ENCODE data around the gene CTDSPL. TPM values are rescaled to one million over a fixed set of nuclear protein-coding genes. Genes with fewer than 3 reads are reported as not detected.
A peak's percentile ranks its signal among the peaks of the same experiment; 100 is the strongest.

The CTDSPL gene
- total RNA-seq, 2 donors from 2014 or later, result 75.5 to 80.0 TPM

DNA sequence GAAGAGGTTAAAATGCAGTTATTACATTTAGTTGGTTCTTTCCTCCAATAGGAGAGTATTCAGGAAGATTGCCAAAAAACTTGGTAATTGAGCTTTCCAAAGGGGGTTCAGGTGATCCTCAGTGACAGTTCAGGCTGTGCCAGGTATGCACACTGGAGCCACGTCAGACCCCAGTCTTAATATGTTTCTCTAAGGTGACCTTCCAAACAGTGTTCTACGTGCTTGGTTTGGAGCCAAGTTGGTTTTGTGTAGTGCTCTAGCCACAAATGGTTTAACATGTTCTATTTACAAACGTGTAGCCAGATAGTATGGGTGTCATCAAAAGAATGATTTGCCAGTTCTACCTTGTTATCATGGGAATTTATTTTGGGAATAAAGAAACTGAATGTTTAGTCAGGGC is 21.0 kb downstream of the CTDSPL start:
- DNase-seq (no peak), ATAC-seq (no peak)
- intact Hi-C loops (cut with DNase I, micrococcal nuclease), result no loop called here

DNA sequence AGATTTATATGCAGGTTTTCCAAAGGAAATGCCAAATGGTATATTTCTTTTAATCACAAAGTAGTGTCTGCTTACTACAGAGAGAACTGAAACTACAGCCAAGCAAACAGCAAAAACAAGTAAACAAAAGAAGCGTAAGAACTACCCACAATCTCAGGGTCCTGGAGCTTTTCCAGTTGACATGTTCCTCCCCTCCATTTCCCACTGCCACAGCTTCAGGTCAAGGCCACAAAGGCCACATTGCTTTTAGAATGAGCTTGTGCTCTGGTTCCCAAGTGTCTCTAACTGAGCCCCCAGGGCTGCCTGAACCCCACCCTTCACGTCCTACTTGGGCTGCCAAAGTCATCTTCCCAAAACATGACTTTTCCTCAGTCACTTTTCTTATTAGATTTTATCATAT is 24.1 kb downstream of the CTDSPL start:
- intact Hi-C loops (cut with DNase I, micrococcal nuclease), result no loop called here
- no peak for DNase-seq
- no peak for ATAC-seq

DNA sequence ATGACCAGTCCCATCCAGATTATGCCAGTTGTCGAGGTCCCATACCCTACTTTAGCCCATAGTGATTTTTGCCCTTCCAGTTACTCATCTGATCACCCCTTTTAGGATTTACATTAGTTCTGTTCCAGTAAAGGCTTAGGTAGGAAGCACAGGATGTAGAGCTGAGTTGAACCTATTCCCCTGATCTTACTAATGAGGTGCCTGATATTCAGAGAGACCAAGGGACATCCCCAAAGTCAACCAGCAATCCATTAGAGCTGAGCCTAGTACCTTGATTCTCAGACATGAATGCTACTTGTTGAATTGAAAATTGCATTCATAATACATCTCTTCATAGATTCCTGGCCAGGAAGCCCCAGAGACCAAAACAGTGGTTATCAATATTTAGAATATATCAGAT is 24.7 kb downstream of the CTDSPL start:
- ATAC-seq, result no peak
- DNase-seq, result no peak
- intact Hi-C loops (cut with DNase I, micrococcal nuclease), result no loop called here

DNA sequence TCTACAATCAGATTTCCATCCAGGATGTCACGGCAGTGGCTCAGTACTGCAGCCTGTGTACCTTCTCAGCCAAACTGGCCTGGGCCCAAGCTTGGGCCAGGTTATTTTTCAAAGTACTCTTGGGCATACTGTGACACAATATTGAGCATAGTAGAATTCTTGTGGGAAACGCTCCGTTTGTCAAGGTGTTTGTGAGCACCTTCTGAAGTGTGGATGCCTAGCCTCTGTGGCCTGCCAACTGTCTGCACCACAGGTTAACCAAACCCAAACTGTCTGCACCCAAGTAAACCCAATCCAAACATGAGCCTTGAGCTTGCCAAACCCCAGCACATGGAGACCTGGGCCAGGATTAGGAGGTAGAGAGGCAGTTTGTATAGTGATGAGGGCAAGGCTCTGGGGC is 25.4 kb downstream of the CTDSPL start:
- intact Hi-C loops (cut with DNase I, micrococcal nuclease), result no loop called here
- DNase-seq (no peak), ATAC-seq (no peak)

DNA sequence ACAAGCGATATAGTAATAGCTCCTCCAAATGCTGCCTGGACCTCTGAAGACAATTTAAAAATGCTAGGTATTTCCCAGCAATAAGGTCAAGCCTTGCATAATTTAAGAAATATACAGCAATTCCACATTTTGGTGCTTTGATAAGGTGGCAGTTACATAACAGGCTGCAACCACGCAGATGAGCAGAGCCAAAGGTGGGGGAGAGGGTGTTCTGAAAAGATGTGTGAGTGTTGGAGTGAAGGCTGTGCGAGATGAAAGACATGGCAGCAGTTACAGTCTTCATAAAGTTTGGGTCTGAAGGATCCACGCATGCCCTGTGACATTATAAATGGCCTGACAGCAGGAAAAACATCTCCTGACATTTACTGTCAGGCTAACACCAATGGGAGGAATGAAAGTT is 26.1 kb downstream of the CTDSPL start:
- ATAC-seq, result no peak
- no peak for DNase-seq
- intact Hi-C loops (cut with DNase I, micrococcal nuclease), result no loop called here

DNA sequence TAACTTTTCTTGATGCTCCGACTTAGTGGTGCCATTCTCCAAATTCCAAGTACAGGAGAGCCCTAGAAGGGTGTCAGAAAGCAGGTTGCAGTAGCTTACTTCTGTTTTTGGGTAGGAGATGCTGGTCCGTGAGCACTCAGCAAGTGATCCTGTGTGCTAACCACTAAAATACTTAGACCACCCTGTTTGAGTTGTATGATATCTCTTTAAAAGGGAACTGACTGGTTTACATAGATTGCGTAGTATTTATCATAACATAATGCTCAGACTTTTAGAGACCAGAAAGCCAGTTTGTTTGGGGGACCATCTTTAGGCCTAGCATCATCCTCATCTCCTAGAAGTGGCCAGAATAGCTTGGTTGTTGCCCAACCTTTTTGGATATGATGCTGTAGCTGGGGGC is 26.7 kb downstream of the CTDSPL start:
- intact Hi-C loops (cut with DNase I, micrococcal nuclease), result no loop called here
- ATAC-seq, result no peak
- DNase-seq, result no peak

DNA sequence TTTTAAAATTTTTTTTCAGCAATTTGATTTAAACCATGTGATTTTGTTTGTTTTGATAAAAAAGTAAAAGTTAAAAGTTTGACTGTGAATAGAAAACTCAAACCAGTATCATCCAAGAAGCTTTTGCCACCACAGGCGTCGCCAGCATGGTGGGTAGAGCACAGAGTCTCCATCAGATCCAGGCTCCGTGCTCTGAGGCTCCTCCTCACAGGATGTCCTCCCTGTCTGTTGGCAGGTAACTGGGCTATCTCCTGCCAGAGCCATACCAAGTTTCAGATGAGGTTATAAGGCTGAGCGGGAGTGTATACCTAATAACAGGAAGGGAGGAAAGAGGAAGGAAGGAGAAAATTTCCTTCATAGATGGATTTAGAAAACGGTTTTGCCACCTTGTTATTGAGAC is 28.8 kb downstream of the CTDSPL start:
- ATAC-seq (no peak), DNase-seq (no peak)
- intact Hi-C loops (cut with DNase I, micrococcal nuclease), result no loop called here

DNA sequence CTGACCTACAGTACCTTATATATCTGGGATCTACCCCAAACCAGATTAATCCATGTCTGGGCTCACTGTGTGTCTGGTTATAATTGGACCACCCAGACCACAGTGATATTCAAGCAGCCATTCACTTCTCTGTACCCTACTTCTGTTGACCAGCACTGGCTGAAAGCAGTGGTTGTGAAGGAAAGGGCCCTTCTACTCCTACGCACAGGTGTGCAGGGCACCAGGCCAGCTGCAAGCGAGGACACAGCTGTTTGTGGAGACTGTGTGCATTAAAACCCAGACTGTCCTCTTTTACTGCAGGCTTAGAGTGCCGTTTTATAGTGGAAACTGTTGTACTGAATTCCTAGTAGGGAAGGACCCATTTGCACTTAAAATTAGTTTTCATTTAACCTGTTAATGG is 29.5 kb downstream of the CTDSPL start:
- DNase-seq, result peak in 1 of 2 donors; percentile 36
- peak; percentile 70 for ATAC-seq
- intact Hi-C loops (cut with DNase I, micrococcal nuclease), result no loop called here

DNA sequence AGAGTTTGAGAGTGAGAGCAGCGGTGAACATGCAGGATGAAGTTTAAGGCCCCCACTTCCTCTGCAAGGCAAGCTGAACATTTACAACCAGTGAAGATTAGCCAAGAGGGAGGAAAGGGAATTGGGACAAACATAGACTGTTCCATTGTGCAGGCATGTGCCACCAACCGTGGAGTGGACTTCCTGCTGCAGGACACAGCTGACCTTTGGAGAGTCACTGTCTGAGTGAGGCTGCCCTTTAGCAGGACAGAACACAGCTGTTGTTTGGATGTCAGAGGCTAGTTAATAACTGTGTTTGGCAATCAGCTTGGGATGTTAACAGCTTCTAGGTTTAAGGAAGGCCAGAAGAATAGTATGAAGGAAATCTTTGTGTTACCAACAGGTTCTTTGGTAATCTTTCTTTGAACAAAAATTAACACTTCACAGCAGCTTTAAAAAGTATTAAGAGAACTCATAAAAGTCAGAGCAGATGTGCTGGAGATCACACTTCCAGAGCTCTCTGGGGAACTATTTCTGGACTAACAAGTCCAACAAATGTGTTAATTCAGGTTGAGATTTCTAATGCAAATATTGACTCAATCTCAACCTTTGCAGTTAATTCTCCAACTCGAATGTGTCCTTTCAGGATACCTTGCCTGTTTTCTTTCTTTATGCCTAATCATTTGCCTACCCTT is 31.4 kb downstream of the CTDSPL start:
- ATAC-seq, result peak; percentile 85
- DNase-seq, result peak; percentile 21 to 58
- intact Hi-C loops (cut with DNase I, micrococcal nuclease), result no loop called here

DNA sequence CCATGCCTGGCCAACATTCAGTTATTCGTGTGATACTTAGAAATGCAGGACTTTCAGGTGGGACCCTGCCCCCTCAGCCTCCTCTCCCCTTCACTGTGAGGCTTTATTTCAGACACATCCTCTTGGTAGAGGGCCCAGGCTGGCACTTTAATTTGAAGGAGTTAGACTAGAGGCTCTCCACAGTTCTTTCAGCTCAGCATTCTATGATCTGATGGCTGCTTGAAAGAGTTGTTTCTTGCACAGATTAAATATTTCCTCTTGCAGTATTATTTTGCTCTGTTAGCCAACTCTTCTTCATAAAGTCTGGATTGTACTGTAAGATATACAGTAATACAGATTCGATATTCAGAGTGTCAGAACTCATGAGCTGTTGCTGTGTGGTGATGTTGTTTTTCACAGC is 35.1 kb downstream of the CTDSPL start:
- DNase-seq, result no peak
- no peak for ATAC-seq
- intact Hi-C loops (cut with DNase I, micrococcal nuclease), result no loop called here

DNA sequence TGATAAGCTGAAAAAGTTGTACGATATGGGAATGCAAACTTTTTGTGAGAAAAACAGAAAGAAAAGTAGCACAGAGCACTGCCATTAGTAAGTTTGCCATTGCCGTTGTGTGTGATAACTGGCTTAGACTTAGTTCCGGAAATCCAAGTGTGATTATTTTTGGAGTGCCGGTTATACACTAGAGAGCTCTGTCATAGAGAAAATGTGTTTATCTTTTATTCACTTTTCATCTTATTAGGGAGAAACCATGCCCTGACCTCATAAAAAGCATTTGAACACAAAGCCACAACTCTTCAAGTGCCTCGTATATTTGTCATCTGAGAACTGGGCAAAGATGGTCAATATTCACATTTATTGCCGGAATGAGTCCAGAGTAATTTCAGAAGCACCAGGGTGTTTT is 36.1 kb downstream of the CTDSPL start:
- DNase-seq (no peak), ATAC-seq (no peak)
- intact Hi-C loops (cut with DNase I, micrococcal nuclease), result no loop called here

DNA sequence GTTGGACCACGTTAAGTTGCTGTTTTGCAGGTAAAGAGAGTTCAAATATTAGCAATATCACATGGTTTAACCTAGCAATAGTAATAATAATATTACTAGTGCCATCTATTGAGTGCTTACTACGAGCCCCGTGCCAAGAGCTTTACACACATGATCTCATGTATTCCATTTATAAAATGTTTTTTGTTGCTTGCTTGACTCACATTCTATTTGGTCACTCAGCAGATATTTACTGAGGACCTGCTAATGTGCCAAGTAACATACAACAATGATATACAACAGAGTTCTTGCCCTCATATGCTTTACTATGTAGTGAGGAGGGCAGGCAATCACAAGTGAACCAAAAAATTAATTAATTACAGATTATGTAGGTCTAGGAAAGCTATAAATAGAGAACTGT is 36.7 kb downstream of the CTDSPL start:
- intact Hi-C loops (cut with DNase I, micrococcal nuclease), result no loop called here
- DNase-seq, result no peak
- no peak for ATAC-seq

DNA sequence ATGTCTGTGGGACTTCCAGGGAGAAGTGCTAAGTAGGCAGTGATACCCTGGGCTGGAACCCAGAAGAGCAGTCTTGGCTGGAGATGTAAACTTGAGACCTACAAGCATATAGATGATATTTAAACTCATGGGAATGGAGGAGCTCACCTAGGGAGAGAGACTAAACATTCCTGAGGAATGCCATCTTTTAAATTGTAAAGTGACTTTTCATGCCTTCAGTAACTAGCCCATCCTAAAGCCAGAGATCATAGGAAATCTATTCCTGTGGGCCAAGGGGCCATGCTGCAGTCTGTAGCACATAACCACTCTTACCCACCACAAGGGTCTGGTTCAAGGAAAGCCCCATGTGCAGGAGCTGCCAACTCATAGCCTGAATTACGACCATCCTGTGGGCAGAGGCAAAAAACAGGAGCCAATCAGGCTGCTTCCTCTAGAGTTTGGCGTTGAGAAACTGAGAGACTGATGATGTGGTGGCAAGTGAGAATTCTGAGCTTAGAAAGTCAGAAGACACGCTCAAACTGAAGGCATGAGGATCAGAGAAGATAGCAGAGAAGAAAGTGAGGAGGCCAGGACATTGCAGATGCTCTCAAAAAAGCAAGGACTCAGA is 37.5 kb downstream of the CTDSPL start:
- intact Hi-C loops (cut with DNase I, micrococcal nuclease), result no loop called here
- DNase-seq (no peak), ATAC-seq (no peak)

DNA sequence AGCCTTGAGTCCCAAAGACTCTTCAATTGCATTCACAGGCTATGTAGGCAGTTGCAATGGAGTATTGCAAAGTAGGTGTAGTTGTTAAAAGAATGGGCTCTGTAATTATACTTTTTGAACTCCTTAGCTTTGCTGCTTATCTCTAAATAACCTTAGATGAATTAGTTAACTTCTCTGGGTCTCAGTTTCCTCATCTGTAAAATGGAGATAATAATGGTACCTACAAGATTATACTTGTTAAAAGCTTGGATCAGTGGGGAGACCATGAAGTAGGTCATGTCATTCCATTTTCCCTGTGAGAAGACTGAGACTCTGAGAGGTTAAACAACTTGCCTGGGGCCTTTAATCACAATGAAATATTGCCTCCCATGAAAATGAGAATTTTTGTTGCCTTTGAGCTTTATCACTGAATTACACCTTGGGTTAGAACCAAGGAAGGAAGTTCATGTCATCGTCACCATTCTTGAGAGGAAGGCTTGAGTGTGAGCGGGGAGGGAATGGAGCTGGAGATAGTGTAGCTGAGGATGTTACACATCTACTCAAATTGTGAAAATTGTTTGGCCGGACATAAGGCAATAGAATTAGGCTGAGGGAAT is 38.1 kb downstream of the CTDSPL start:
- intact Hi-C loops (cut with DNase I, micrococcal nuclease), result no loop called here
- ATAC-seq (no peak), DNase-seq (no peak)

DNA sequence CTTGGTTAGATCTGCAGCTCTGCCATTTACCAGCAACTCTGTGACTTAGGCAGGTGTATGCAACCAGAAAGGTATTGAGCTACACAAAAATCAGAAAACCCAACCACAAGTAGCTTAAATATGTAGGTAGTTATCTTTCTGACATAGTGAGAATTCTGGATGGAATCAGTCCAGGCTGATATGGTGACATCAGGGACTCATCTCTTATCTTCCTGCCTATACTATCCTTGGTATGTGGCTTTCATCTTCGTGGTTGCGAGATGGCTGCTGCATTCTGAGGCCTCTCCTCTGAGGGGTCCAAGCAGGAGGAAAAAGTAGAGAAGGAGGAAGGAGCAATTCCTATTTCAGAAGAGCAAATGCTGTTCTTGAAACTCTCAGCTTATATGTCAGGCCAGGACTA is 40.0 kb downstream of the CTDSPL start:
- no peak for DNase-seq
- no peak for ATAC-seq
- intact Hi-C loops (cut with DNase I, micrococcal nuclease), result no loop called here

DNA sequence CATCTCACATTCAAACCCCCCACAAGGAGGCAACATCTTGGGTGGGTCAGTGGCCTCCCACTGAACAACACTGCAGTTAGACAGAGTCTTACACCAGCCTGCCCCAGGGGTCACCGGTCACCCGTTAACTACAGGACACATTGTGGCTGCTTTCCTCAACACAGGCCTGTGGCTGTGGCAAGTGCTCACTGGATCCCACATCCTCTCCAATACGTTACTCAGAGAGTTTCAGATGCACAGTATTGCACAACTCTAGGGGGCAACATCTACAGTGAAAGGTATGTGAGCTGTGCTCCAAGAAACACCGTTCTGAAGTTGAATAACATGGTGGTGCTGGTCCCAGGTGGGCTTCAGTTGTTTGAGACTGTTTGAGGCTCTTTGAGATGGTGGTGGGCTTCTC is 41.0 kb downstream of the CTDSPL start:
- intact Hi-C loops (cut with DNase I, micrococcal nuclease), result no loop called here
- no peak for DNase-seq
- no peak for ATAC-seq

DNA sequence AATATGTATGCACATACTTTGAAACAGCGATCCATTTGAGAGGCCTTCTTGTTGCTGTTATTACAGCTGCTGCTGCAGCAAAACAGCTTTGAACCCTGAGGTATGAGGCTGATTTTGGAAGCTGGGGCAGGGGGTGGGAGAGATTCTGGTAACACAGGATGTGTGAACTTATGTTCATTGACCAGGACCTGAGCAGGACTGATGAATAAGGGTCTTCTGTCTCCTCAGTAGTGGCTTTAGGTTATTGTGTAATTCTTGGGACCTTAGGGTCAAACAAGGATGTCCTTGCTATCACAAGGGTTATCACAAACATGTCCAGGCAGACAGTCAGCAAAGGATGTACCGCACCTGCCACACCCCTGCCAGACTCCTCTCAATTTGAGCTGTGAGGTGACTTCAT is 41.6 kb downstream of the CTDSPL start:
- DNase-seq, result no peak
- intact Hi-C loops (cut with DNase I, micrococcal nuclease), result no loop called here
- no peak for ATAC-seq

DNA sequence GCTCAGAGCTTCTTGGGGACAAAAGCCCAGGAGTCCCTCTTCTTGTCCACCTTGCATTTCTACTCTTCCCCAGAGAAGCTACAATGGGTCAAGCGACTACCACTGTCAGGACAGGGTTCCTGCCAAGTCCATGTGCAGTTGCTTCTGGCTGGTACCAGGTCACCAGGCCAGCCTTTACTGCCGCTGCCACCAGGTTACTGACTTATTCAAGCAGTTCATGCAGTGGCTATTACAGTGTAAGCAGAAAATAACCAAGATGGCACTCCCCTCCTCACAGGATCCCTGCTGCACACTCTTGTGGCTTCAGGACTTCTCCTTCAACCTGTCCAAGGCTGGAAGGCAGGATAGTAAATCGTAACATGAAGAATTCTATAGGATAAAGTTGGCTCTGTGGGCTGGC is 42.1 kb downstream of the CTDSPL start:
- intact Hi-C loops (cut with DNase I, micrococcal nuclease), result no loop called here
- DNase-seq, result no peak
- ATAC-seq, result no peak

DNA sequence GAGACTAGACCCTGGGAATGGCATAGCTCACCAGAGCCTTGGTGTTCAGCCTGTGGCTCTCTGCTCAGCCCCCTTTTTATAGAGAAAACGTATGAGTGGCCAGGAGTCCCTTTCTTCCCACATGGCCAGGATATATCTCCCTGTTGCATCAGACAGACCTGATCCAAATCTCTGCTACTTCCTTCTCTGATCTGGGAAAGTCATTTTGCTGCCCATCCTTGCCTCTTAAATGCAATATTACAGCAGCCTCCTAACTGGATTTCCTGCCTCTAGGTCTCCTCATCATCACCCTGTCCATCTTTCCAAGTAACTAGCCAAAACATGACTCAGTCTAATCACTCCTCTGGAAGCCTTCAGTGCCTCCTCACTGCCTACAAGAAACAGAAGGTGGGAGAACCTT is 42.9 kb downstream of the CTDSPL start:
- ATAC-seq (no peak), DNase-seq (no peak)
- intact Hi-C loops (cut with DNase I, micrococcal nuclease), result no loop called here

DNA sequence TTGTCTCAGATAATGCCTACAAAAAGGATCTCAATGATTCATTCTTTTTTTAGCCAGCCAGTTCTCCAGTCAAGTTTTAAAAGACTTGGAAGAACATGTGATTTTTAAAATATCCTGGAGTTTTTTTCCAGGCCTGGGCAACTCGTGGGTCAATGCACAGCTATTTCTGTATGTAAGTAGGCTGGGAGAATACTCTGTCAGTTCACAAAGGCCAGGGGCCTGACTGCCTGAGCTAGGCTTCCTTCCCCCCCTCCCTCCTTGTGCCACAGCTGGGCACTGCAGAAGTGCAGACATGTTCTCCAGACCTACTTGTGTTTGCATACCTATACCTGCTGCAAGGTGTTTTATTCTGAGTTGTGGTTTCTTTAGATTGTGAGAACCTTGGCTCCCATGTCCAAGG is 43.7 kb downstream of the CTDSPL start:
- DNase-seq (no peak), ATAC-seq (no peak)
- intact Hi-C loops (cut with DNase I, micrococcal nuclease), result no loop called here

Measured in left colon (tissue), 2 donors.